SK-N-SH (cell line): ENCODE data around the gene LRP5.

Experiments
- CHD2 ChIP-seq: fragments of 150-350 bp; IDR thresholded peaks from 2 replicates; pipeline ENCODE4 v1.6.1; 2018; ENCODE audit warnings: low read length; ENCODE audit not compliant: partially characterized antibody
- CTCF ChIP-seq: fragments of 200-600 bp; sonication (generic); IDR thresholded peaks from 2 replicates; pipeline ENCODE4 v1.6.1; 2017; ENCODE audit warnings: antibody characterized with exemption, mild to moderate bottlenecking, moderate library complexity
- EZH2phosphoT487 ChIP-seq: fragments of 200-600 bp; sonication (generic); IDR thresholded peaks from 2 replicates; pipeline ENCODE4 v1.6.1; 2017; ENCODE audit warnings: low read depth, mixed run types, mild to moderate bottlenecking, antibody characterized with exemption, moderate library complexity, borderline replicate concordance
- MEF2A ChIP-seq: IDR thresholded peaks from 2 replicates; pipeline ENCODE4 v1.4.0; 2012; ENCODE audit warnings: low read depth, borderline replicate concordance
- POLR2AphosphoS5 ChIP-seq: IDR thresholded peaks from 2 replicates; pipeline ENCODE4 v1.6.1; 2012; ENCODE audit warnings: low read depth, low read length
- SMC3 ChIP-seq: IDR thresholded peaks from 2 replicates; pipeline ENCODE4 v1.6.1; 2012; ENCODE audit warnings: low read depth, low read length, improper control_type of control experiment
- TAF1 ChIP-seq: IDR thresholded peaks from 2 replicates; pipeline ENCODE4 v1.6.1; 2012; ENCODE audit warnings: low read depth, mild to moderate bottlenecking, low read length, moderate library complexity, borderline replicate concordance

GRCh38 chr11:68425866-68426380 is 113.5 kb downstream of the LRP5 start:
- no peak for TF ChIP-seq CTCF
- TF ChIP-seq SMC3 = no peak
- TF ChIP-seq MEF2A = no peak
- TF ChIP-seq EZH2phosphoT487 = no peak
- TF ChIP-seq CHD2 = no peak
- TF ChIP-seq TAF1 = no peak
- no peak for TF ChIP-seq POLR2AphosphoS5
